Right atrium auricular region (tissue), 2 donors: ENCODE measurements around the gene PHOSPHO1. TPM values are rescaled to one million over a fixed set of nuclear protein-coding genes. Genes with fewer than 3 reads are reported as not detected.
"Not testable (repeated sequence)": the region's sequence is repeated elsewhere in the genome, so short reads cannot be mapped to it uniquely, and the experiment has no call there.

Experiments used
- DNase-seq: peaks from one replicate; pipeline ENCODE4 v3.0.0-alpha.2; 2019; ENCODE audit warnings: low spot score
- H3K27ac ChIP-seq, 2 donors: fragments of 200-600 bp; sonication (generic); 1 replicate in 1 of 2; 2 replicates in 1 of 2; pipeline ENCODE4 v1.5.1; 2016 to 2019
- H3K27me3 ChIP-seq, 2 donors: fragments of 200-600 bp; sonication (generic); one replicate each; pipeline versions ENCODE4 v1.5.1 to v1.6.0; 2017 to 2019
- H3K36me3 ChIP-seq: fragments of 200-600 bp; sonication (generic); one replicate; pipeline ENCODE4 v1.5.1; 2016
- H3K4me1 ChIP-seq, 2 donors: fragments of 200-600 bp; sonication (generic); one replicate each; pipeline versions ENCODE4 v1.5.1 to v1.6.0; 2017 to 2019
- H3K4me3 ChIP-seq, 2 donors: fragments of 200-600 bp; sonication (generic); 1 replicate in 1 of 2; 2 replicates in 1 of 2; pipeline ENCODE4 v1.5.1; 2017 to 2019; ENCODE audit warnings: mild to moderate bottlenecking in 1 of 2, moderate library complexity in 1 of 2
- H3K9me3 ChIP-seq, 2 donors: fragments of 200-600 bp; sonication (generic); one replicate each; pipeline ENCODE4 v1.5.1; 2019
- total RNA-seq, 2 donors: library from RNA; depleted of rRNA; stranded (reverse); fragments of >200 nt; gene quantifications; one replicate each; pipeline ENCODE4 v1.1.0, GENCODE V29; 2016
- TF ChIP-seq, protein P1 (sequence below), 2 donors: fragments of 200-600 bp; sonication (generic); IDR thresholded peaks; one replicate each; pipeline ENCODE4 v1.5.1; 2019; ENCODE audit warnings: antibody characterized with exemption in 2 of 2

Gene PHOSPHO1
- total RNA-seq, 2 donors from 2014 or later, result 0.56 to 2.2 TPM

DNA sequence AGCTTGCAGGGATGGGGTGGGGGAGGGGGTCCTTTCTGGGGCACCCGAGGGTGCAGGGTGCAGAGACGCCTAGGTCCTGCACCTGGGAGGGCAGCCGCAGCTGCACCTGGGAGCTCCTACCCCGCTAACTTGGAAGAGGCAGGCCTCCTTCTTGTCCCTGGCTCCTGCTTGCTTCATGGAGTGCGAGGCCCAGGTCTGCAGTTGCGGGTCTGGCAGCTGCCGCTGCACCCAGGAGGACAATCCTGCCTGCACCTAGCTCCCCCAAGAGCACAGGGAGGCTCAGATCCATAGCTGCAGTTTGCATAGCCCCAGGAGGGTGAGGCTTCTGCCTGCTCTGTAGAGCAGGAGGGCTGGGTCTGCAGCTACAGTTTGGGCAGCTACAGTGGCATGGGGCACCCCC lies 46.8 kb downstream of the PHOSPHO1 start:
- H3K4me1 ChIP-seq, result no peaks in the 10 kb centered on the region
- TF ChIP-seq, protein P1, sequence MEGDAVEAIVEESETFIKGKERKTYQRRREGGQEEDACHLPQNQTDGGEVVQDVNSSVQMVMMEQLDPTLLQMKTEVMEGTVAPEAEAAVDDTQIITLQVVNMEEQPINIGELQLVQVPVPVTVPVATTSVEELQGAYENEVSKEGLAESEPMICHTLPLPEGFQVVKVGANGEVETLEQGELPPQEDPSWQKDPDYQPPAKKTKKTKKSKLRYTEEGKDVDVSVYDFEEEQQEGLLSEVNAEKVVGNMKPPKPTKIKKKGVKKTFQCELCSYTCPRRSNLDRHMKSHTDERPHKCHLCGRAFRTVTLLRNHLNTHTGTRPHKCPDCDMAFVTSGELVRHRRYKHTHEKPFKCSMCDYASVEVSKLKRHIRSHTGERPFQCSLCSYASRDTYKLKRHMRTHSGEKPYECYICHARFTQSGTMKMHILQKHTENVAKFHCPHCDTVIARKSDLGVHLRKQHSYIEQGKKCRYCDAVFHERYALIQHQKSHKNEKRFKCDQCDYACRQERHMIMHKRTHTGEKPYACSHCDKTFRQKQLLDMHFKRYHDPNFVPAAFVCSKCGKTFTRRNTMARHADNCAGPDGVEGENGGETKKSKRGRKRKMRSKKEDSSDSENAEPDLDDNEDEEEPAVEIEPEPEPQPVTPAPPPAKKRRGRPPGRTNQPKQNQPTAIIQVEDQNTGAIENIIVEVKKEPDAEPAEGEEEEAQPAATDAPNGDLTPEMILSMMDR (IDR thresholded peaks at IDR 0.05), result no peak
- no peak for DNase-seq
- no peaks in the 10 kb centered on the region for H3K36me3 ChIP-seq
- H3K9me3 ChIP-seq, result no peaks in the 10 kb centered on the region
- H3K27me3 ChIP-seq, result no peaks in the 10 kb centered on the region
- no peak overlapping the region for H3K4me3 ChIP-seq
- H3K27ac ChIP-seq, result no peak overlapping the region

DNA sequence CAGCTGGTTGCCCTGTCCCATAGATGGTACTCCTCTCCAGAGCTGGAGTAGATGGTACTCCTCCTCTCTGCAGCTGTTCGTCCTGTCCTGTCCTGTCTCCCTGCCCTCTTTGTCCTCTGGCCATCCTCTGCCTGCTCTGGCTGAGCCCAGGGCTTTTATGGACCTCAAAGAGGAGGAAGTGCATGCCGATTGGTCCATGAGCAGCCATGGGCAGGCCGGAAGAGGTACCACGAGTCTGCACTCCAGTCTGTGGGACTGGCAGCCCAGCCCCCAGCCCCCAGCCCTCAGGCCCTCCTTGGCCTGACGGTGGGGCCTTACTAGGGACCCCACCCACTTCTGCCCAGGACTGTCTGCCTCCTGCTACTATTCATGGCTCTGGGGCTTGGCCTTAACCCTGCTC lies 47.2 kb downstream of the PHOSPHO1 start:
- TF ChIP-seq, protein P1 (IDR thresholded peaks at IDR 0.05), result no peak
- H3K27ac ChIP-seq, result no peak overlapping the region
- H3K9me3 ChIP-seq, result peaks cover 0 to under 1% of the 10 kb centered on the region in 2 donors
- H3K4me1 ChIP-seq, result no peaks in the 10 kb centered on the region
- no peaks in the 10 kb centered on the region for H3K36me3 ChIP-seq
- no peaks in the 10 kb centered on the region for H3K27me3 ChIP-seq
- no peak overlapping the region for H3K4me3 ChIP-seq
- DNase-seq, result no peak

DNA sequence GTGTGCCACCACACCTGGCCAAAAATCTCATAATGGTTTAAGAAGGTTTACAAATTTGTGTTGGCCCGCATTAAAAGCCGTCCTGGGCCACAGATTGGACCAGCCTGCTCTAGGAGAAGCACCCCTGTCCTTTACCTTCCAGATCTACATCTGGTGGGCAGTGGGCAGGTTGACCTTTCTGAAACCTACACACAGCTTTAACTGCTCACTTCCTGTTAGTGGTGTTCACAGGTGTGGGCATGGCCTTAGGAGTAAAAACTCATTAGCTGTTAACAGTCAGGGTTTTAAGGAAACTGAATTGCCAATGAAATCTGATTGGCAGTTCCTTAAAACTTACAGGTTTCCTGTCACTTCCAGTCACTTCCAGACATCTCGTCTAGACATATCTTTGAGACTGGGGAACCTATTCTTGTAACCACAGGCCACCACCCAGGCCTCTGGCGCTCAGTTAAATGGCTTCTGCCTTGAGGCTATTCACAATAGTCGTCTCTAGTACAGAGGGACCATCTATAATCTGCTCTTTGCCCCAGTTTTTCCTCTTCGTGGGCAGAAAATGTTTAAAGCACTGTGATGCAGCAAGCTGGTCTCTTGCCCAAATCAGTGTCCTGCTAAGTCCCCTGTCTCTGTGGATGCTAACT lies 49.5 kb downstream of the PHOSPHO1 start:
- Histone ChIP-seq H3K27ac (no peak overlapping the region), H3K9me3 (peaks cover 0 to 22% of the 10 kb centered on the region in 2 donors), H3K4me1 (no peaks in the 10 kb centered on the region), H3K27me3 (no peaks in the 10 kb centered on the region), H3K4me3 (no peak overlapping the region), H3K36me3 (no peaks in the 10 kb centered on the region)
- DNase-seq, result no peak
- TF ChIP-seq, protein P1 (IDR thresholded peaks at IDR 0.05), result no peak

DNA sequence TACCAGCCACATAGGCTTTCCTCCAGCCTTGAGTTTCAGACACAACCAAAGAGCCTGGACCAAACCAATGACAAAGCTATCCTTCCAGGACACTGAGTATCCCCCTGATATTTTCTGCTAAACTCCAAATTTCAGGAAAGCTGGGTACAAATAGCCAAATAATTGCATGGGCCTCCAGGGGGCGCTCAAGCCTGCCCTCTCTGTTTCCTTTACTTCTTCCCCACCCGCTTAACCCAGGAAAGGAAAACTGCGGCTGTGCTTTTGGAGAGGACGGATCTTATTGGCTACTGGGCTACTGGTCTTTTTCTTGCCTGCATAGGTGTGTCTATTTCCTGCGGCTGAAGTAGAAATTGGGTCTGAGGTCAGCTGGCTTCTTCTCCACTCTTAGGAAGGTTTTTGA lies 50.3 kb downstream of the PHOSPHO1 start:
- Histone ChIP-seq H3K27me3 (no peaks in the 10 kb centered on the region), H3K4me3 (no peak overlapping the region), H3K27ac (no peak overlapping the region), H3K36me3 (no peaks in the 10 kb centered on the region), H3K4me1 (no peaks in the 10 kb centered on the region), H3K9me3 (peaks cover 0 to 30% of the 10 kb centered on the region in 2 donors)
- TF ChIP-seq, protein P1 (IDR thresholded peaks at IDR 0.05), result peak; percentile 34 to 77
- DNase-seq, result peak; percentile 73

DNA sequence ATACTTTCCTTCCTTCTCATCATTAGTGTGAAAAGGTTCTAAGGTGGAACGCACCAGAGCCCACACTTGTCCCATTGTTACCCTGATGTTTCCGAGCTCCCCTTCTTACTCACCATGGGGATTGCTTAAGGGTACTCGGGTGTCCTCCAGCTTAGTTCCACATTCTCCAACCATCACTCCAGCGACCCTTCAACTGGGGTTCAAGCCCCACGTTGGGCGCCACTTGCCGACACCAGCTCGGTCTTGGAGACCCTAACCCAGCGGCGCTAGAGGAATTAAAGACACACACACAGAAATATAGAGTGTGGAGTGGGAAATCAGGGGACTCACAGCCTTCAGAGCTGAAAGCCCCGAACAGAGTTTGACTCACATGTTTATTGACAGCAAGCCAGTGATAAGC lies 54.6 kb downstream of the PHOSPHO1 start:
- H3K27me3 ChIP-seq, H3K27ac ChIP-seq, H3K4me3 ChIP-seq, H3K36me3 ChIP-seq, DNase-seq, H3K4me1 ChIP-seq: not testable (repeated sequence)
- peaks cover 0 to 44% of the 10 kb centered on the region in 2 donors for H3K9me3 ChIP-seq

Other genes starting within 250 kb of the PHOSPHO1 start
- not detected for gene IGF2BP1, start 233.4 kb downstream of the PHOSPHO1 start, total RNA-seq
- not detected for gene B4GALNT2, start 98.0 kb downstream of the PHOSPHO1 start, total RNA-seq
- 1 to 10 TPM in 1 of 2 donors, under 1 TPM in 1; 0.90 to 1.4 TPM for gene GNGT2, start 20.2 kb downstream of the PHOSPHO1 start, total RNA-seq
- gene ABI3, start 20.1 kb downstream of the PHOSPHO1 start, total RNA-seq, result 1 to 10 TPM; 6.7 to 8.2 TPM
- 10 to 100 TPM; 24.6 to 25.4 TPM for gene ZNF652, start 131.5 kb upstream of the PHOSPHO1 start, total RNA-seq
- 100 to 1,000 TPM; 108 to 123 TPM for gene PHB1, start 184.1 kb upstream of the PHOSPHO1 start, total RNA-seq